Ishikawa (cell line): ENCODE results near the gene PRPF19.

Experiments used
- CEBPB ChIP-seq: IDR thresholded peaks from 2 replicates; pipeline ENCODE4 v1.6.1; 2012
- EGR1 ChIP-seq: IDR thresholded peaks from 2 replicates; pipeline ENCODE4 v1.6.1; 2012
- EP300 ChIP-seq: IDR thresholded peaks from 2 replicates; pipeline ENCODE4 v1.6.1; 2012; ENCODE audit warnings: borderline replicate concordance
- MAX ChIP-seq: IDR thresholded peaks from 2 replicates; pipeline ENCODE4 v1.6.1; 2012
- NFIC ChIP-seq: IDR thresholded peaks from 2 replicates; pipeline ENCODE4 v1.6.1; 2012
- RAD21 ChIP-seq: IDR thresholded peaks from 2 replicates; pipeline ENCODE4 v1.6.1; 2012; ENCODE audit warnings: low read depth
- TAF1 ChIP-seq: IDR thresholded peaks from 2 replicates; pipeline ENCODE4 v1.6.1; 2012; ENCODE audit warnings: low read depth, mild to moderate bottlenecking
- TCF12 ChIP-seq: IDR thresholded peaks from 2 replicates; pipeline ENCODE4 v1.6.1; 2012; ENCODE audit warnings: low read depth
- USF1 ChIP-seq: IDR thresholded peaks from 2 replicates; pipeline ENCODE4 v1.6.1; 2012
- YY1 ChIP-seq: IDR thresholded peaks from 2 replicates; pipeline ENCODE4 v1.6.1; 2012; ENCODE audit warnings: low read depth
- ZBTB7A ChIP-seq: IDR thresholded peaks from 2 replicates; pipeline ENCODE4 v1.6.1; 2012; ENCODE audit warnings: low read depth
- TF ChIP-seq, protein P1 (sequence below): IDR thresholded peaks from 2 replicates; pipeline ENCODE4 v1.6.1; 2012; ENCODE audit warnings: low read depth, mild to moderate bottlenecking

- no peak for TF ChIP-seq EGR1
- TF ChIP-seq TCF12: no peak
- TF ChIP-seq YY1: no peak
- TF ChIP-seq ZBTB7A: no peak
- no peak for TF ChIP-seq NFIC
- TF ChIP-seq MAX: no peak
- no peak for TF ChIP-seq EP300
- no peak for TF ChIP-seq CEBPB
- TF ChIP-seq, protein P1, sequence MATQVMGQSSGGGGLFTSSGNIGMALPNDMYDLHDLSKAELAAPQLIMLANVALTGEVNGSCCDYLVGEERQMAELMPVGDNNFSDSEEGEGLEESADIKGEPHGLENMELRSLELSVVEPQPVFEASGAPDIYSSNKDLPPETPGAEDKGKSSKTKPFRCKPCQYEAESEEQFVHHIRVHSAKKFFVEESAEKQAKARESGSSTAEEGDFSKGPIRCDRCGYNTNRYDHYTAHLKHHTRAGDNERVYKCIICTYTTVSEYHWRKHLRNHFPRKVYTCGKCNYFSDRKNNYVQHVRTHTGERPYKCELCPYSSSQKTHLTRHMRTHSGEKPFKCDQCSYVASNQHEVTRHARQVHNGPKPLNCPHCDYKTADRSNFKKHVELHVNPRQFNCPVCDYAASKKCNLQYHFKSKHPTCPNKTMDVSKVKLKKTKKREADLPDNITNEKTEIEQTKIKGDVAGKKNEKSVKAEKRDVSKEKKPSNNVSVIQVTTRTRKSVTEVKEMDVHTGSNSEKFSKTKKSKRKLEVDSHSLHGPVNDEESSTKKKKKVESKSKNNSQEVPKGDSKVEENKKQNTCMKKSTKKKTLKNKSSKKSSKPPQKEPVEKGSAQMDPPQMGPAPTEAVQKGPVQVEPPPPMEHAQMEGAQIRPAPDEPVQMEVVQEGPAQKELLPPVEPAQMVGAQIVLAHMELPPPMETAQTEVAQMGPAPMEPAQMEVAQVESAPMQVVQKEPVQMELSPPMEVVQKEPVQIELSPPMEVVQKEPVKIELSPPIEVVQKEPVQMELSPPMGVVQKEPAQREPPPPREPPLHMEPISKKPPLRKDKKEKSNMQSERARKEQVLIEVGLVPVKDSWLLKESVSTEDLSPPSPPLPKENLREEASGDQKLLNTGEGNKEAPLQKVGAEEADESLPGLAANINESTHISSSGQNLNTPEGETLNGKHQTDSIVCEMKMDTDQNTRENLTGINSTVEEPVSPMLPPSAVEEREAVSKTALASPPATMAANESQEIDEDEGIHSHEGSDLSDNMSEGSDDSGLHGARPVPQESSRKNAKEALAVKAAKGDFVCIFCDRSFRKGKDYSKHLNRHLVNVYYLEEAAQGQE: no peak
- no peak for TF ChIP-seq RAD21
- TF ChIP-seq USF1: no peak
- no peak for TF ChIP-seq TAF1
Measured at GRCh38 chr11:60927600-60927999, 21.2 kb upstream of the PRPF19 start.
